HT1080 (cell line): Measurements from ENCODE around the gene PRMT3. TPM values are rescaled to one million over a fixed set of nuclear protein-coding genes. Genes with fewer than 3 reads are reported as not detected.
"Not testable (repeated sequence)": the region's sequence is repeated elsewhere in the genome, so short reads cannot be mapped to it uniquely, and the experiment has no call there.

ENCODE experiments used
- DNase-seq: peaks from one replicate; pipeline ENCODE4 v3.0.0-alpha.2; 2015; ENCODE audit warnings: low read depth
- total RNA-seq: library from RNA; depleted of rRNA; stranded (reverse); fragments of >200 nt; shearing (Covaris generic); gene quantifications from 2 replicates; pipeline ENCODE4 v1.2.3, GENCODE V29; 2014

The PRMT3 gene
- total RNA-seq, 1 experiment from 2014 or later, result 37.0 TPM

DNA sequence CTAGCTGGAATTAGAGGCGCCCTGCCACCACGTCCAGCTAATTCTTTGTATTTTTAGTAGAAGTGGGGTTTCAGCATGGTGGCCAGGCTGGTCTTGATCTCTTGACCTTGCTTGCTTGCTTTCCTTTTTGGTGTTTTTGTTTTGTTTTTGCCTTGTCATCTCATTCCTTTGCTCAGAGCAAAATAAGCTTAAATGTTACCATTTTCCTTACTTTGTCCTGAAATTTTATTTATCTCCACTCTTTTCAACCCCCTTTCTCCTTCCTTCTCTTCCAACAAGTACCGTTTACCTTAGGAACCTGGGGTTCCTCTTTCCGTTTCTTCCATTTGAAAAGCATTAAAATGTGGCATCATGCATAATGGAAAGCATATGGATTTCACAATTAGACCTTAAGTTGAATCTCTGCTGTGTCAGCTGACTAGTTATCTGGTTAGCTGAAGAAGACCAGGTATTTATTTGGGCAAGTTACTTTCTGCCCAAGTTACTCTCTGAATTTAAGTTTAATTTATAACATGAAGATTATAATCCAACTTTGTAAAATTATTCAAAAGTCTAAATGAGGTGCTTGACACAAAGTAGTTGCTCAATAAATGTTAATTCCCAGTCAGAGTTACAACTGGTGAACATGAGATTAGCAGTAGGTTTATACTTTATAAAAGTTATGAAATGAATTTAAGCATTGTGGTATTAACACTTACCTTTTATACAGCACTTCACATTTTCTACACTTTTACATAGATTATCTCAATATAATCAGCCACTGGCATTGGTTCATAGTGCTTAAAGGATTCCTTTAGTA lies 69.7 kb downstream of the PRMT3 start:
- DNase-seq, result no peak

GRCh38 chr11:20457934-20458680 lies 70.6 kb downstream of the PRMT3 start:
- no peak for DNase-seq

GRCh38 chr11:20458905-20459632 lies 71.6 kb downstream of the PRMT3 start:
- no peak for DNase-seq

DNA sequence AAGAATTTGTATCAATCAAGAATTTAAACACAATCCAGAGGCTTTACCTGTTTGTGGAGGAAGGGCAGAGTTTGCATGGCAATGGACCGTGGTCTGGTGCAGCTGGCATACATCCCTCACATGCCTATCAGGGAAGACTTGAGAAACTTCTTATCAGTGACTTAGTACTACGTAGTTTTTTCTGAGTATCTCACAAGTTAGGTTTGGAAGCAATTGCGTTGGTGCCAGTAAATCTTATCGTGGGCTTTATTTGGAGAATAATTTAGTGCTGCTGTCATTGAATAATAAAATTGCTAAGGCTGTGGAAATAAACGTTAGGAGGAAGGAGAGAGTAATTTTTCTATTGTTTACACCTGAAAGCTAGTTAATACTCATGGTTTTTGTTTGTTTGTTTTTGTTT lies 72.3 kb downstream of the PRMT3 start:
- DNase-seq, result no peak

DNA sequence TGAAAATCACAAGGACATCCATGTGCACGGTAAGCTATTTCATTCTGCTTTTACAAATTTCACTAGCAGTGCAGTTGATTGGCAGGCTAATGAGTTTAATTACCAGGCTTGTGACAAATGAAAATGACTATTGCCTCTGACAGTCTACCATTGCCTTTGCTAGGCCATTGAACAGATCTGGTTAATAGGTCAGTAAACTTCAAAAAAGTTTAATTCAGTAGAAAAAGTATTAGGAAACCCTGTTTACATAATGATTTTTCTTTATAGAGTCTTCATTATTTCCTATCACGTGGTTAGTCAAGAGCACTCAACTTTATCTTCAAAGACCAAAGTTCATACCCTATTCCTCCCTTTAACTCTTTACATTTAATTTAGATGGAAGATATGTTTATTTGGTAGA lies 77.0 kb downstream of the PRMT3 start:
- DNase-seq, result no peak

- DNase-seq, result no peak
Measured at GRCh38 chr11:20467487-20468185, 80.1 kb downstream of the PRMT3 start.

- no peak for DNase-seq
Measured at GRCh38 chr11:20470348-20470747, 82.8 kb downstream of the PRMT3 start.

- not testable (repeated sequence) for DNase-seq
Measured at GRCh38 chr11:20471929-20472328, 84.4 kb downstream of the PRMT3 start.

DNA sequence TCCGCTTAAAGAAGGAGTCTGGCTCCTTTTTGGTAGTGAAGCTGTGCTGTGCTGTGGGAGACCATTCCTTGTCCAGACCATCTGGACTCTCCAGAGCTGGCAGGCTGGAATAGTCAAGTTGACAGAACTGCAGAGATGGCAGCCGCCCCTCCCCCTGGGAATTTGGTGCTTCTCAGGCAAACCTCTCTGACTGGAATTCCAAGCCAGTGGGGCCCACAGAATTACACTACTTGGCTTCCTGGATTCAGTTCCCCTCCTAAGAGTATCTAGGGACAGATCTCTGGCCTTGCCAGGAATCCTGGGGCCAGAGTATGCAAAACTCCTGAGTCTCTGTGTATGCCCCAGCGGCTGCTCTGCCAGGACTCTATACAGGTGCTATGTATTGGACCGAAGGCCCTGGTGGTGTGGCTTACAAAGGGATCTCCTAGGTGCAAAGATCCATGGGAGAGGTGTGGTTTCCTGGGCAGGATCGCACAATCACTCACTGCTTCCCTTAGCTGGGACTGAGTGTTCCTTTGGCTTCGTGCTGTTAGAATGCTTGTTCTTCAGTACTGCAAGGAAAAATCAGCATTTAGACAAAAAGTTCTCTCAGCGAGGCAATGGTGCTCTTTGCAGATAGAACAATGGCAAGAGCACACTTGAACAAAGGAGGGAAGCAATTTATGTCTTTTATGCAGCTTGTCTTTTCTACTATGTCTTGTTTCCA lies 86.8 kb downstream of the PRMT3 start:
- no peak for DNase-seq

GRCh38 chr11:20474882-20475517 lies 87.5 kb downstream of the PRMT3 start:
- no peak for DNase-seq

DNA sequence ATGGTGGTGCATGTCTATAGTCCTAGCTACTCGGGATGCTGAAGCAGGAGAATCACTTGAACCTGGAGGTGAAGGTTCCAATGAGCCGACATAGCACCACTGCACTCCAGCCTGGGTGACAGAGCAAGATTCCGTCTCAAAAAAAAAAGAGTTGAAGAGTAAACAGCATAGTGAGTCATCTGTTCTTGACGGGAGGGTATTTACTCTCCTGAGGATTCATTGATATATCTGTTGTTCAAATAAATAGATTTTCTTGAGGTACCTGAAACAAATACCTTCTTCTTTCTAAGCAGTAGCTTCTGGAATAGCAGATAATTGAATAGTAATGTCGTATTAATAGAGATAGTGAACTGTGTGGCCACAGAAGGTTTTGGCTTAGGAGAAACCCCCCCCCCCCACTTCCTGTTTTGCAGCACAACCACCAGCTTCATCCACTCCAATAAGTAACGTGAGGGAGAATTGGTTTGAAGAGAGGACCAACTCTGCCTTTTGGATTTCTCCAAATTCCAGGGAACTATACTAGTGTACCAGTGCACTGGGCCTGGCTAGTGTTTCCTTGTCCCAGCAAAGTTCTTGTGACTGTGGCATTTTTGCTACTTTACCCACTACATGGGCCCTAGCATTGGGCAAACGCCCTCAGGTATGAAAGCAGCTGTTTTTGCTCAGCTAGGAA lies 90.0 kb downstream of the PRMT3 start:
- DNase-seq, result peak; percentile 5

- DNase-seq, result no peak
Measured at GRCh38 chr11:20479513-20479912, 92.0 kb downstream of the PRMT3 start.

DNA sequence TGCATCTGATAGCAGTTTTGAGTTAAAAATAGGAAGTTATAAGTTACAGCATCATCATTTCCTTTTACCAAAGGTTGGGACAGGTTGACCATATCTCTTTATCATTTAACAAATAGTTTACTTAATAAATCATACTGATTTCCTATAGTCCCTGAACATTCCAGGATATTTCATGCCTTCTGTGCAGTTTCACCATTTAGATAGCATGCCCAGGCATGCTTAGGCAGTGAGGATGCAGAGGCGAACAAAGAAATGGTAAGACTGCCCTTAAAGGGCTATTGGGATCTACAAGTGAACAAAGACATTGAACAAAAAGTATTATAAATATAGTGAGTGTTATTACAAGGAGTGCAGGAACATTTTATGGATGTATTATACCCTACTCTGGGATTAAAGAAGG lies 96.4 kb downstream of the PRMT3 start:
- no peak for DNase-seq

DNA sequence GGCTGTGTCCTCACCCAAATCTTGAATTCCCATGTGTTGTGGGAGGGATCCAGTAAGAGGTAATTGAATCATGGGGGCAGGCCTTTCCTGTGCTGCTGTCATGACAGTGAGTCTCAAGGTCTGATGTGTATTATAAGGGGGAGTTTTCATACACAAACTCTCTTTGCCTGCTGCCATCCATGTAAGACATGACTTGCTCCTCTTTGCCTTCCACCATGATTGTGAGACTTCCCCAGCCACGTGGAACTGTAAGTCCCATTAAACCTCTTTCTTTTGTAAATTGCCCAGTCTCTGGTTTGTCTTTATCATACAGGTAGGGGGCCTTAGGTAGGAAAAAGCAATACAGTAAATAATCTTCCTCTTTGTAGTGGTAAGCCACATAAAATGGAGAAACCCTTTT lies 96.9 kb downstream of the PRMT3 start:
- not testable (repeated sequence) for DNase-seq

DNA sequence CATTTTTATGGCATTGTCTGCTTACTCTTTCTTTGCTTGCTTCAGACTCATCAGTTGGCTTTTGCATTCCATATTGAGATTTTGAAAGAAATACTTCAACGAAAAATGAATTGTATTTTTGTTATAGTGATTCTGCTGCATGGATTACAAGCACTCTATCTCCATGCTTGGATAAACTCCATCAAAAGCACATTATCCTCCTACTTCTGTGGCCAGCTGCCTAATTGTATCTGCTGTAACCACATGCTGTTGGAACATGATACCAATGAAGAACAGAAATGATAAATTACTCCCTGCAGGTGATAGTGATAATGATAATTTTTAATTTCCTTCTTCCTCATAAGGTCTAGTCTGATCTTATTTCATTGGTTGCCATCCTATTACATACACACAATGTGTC lies 100.8 kb downstream of the PRMT3 start:
- DNase-seq, result no peak

DNA sequence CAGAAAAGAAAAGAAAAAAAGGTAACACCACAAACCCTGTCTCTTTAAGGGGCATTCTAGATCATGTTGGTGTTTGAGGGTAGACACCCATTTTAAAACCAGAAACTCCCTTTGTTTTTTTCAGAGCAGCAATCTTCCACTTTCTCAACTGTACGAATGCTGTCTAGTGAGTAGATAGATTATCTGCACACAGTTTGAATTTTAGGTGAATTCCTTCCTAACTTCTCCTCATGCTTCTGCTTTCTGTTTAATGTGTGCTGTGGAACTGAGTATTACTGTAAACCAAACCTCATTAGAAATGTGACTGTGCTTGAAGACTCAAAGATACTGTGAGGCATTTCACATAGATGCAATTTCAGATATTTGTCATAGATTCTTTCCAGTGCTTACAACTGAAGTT lies 102.4 kb downstream of the PRMT3 start:
- no peak for DNase-seq

DNA sequence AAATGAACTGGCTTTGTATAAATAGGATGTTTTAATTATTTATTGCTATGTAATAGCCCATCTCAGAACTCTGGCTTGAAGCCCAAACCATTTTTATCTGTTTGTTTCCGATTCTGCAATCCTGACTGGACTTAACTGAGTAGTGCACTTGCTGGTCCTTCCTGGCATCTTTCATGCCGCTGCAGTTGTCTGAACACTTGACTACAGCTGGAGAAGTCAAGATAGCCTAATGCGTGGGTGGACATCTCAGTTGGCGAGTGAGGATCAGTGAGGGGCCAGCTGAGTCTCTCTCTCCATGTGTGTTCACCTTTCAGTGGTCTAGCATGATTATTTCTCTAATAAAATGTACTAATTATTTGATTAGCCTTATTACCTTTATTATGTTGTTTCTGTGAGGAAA lies 105.8 kb downstream of the PRMT3 start:
- no peak for DNase-seq

DNA sequence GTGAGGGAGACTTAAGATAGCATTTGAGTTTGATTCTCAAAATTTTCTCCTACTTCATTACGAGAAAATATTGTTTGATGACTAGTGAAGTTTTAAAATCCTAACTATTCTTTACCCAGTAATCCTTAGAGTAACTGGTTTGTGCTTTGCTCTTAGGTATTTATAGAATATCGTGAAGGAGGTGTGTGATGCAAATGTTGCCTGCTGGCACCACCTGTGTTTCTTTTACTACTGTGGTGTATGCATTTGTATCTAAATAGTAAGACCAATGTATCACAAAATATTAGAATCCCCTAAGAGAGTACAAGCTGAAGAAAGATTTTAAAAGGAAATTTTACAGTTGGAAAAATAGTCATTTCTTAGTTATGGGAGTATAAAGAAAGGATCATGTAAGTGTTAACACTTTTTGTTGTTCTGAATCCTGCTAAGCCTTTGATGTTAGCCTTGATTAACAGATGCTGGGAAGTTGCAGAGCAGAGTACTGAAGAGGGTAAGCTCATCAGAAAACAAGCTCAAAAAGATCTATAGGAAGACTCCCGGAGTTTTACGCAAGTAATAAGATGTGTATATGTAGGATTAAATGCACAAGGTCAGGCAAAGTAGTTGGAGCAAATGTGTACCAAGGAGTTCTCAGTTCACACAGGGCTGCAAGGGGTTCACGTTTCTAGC lies 109.7 kb downstream of the PRMT3 start:
- no peak for DNase-seq

DNA sequence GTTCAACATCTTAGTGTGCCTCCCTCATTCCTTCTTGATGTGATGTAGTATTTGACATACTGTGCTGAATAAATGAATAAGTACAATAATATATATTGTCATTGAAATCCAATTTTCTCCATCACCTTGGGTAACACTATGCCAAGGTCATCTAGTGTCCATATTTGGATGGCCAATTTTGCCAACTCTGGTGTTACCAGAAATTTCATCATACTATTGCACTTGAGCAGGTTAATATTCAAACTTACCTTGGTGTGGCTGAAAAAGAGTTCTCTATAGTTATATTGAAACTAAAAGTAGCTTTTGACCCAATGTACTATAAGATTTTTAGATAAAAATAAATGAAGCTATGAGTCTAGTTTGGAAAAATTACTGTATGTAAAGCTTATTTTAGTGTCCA lies 113.7 kb downstream of the PRMT3 start:
- no peak for DNase-seq
